ENCODE measurements around the gene CXADR.

Gene CXADR

GRCh38 chr21:17539743-17540341 is 27.0 kb downstream of the CXADR start:
- H3K9me3 ChIP-seq (ENCODE audit: control insufficient read depth, low read length): no peaks in the 10 kb centered on the region
- no peaks in the 10 kb centered on the region for H3K4me1 ChIP-seq
- no peak overlapping the region for H3K27ac ChIP-seq
- H3K36me3 ChIP-seq (ENCODE audit: control insufficient read depth, insufficient read depth, low read length): no peaks in the 10 kb centered on the region
- no peaks in the 10 kb centered on the region for H3K79me2 ChIP-seq
- no peaks in the 10 kb centered on the region for H3K27me3 ChIP-seq (ENCODE audit: control insufficient read depth, insufficient read depth, low read length)
- no peak overlapping the region for H3K4me2 ChIP-seq (ENCODE audit: low read length)
- TF ChIP-seq CTCF (IDR thresholded peaks at IDR 0.05): no peak
- H2AFZ ChIP-seq: no peak overlapping the region
- no peak overlapping the region for H3K9ac ChIP-seq
- H3K4me3 ChIP-seq (ENCODE audit: low read depth, low read length): no peak overlapping the region

GRCh38 chr21:17540530-17540929 is 27.7 kb downstream of the CXADR start:
- Histone ChIP-seq H3K9ac (no peak overlapping the region), H2AFZ (no peak overlapping the region), H3K4me3 (ENCODE audit: low read depth, low read length) (no peak overlapping the region), H3K9me3 (ENCODE audit: control insufficient read depth, low read length) (no peaks in the 10 kb centered on the region), H3K79me2 (no peaks in the 10 kb centered on the region), H3K4me1 (no peaks in the 10 kb centered on the region), H3K36me3 (ENCODE audit: control insufficient read depth, insufficient read depth, low read length) (no peaks in the 10 kb centered on the region), H3K27me3 (ENCODE audit: control insufficient read depth, insufficient read depth, low read length) (no peaks in the 10 kb centered on the region), H3K4me2 (ENCODE audit: low read length) (no peak overlapping the region), H3K27ac (no peak overlapping the region)
- TF ChIP-seq CTCF (IDR thresholded peaks at IDR 0.05): no peak

- H3K79me2 ChIP-seq: no peaks in the 10 kb centered on the region
- no peaks in the 10 kb centered on the region for H3K9me3 ChIP-seq (ENCODE audit: control insufficient read depth, low read length)
- no peak overlapping the region for H3K27ac ChIP-seq
These were observed 29.6 kb downstream of the CXADR start for GRCh38 chr21:17542371-17543011.

GRCh38 chr21:17545007-17545406 is 32.2 kb downstream of the CXADR start:
- no peak overlapping the region for H3K4me3 ChIP-seq (ENCODE audit: low read depth, low read length)
- H3K36me3 ChIP-seq (ENCODE audit: control insufficient read depth, insufficient read depth, low read length): no peaks in the 10 kb centered on the region

More at GRCh38 chr21:17542371-17543011, 29.6 kb downstream of the CXADR start:
- Histone ChIP-seq H3K4me1 (no peaks in the 10 kb centered on the region), H2AFZ (no peak overlapping the region), H3K27me3 (ENCODE audit: control insufficient read depth, insufficient read depth, low read length) (no peaks in the 10 kb centered on the region), H3K4me3 (ENCODE audit: low read depth, low read length) (no peak overlapping the region), H3K36me3 (ENCODE audit: control insufficient read depth, insufficient read depth, low read length) (no peaks in the 10 kb centered on the region), H3K4me2 (ENCODE audit: low read length) (no peak overlapping the region), H3K9ac (no peak overlapping the region)
- TF ChIP-seq CTCF (IDR thresholded peaks at IDR 0.05): no peak

More at GRCh38 chr21:17545007-17545406, 32.2 kb downstream of the CXADR start:
- Histone ChIP-seq H3K79me2 (no peaks in the 10 kb centered on the region), H3K4me2 (ENCODE audit: low read length) (no peak overlapping the region), H3K9me3 (ENCODE audit: control insufficient read depth, low read length) (no peaks in the 10 kb centered on the region), H3K27ac (no peak overlapping the region), H3K4me1 (no peaks in the 10 kb centered on the region), H3K27me3 (ENCODE audit: control insufficient read depth, insufficient read depth, low read length) (no peaks in the 10 kb centered on the region), H3K9ac (no peak overlapping the region), H2AFZ (no peak overlapping the region)
- TF ChIP-seq CTCF (IDR thresholded peaks at IDR 0.05): no peak
